ENCODE data around the gene PTDSS2.
"Not testable (repeated sequence)": the region's sequence is repeated elsewhere in the genome, so short reads cannot be mapped to it uniquely, and the experiment has no call there.

Gene PTDSS2

GRCh38 chr11:468493-468892 lies 18.4 kb downstream of the PTDSS2 start:
- no peak for DNase-seq (ENCODE audit: low spot score)

GRCh38 chr11:469026-469683 lies 19.1 kb downstream of the PTDSS2 start:
- DNase-seq (ENCODE audit: low spot score), result not testable (repeated sequence)

GRCh38 chr11:469684-470560 lies 19.8 kb downstream of the PTDSS2 start:
- no peak for DNase-seq (ENCODE audit: low spot score)

- no peak for DNase-seq (ENCODE audit: low spot score)
These were observed 21.5 kb downstream of the PTDSS2 start for GRCh38 chr11:471468-472145.

GRCh38 chr11:472272-472671 lies 22.2 kb downstream of the PTDSS2 start:
- no peak for DNase-seq (ENCODE audit: low spot score)

GRCh38 chr11:472816-473215 lies 22.7 kb downstream of the PTDSS2 start:
- DNase-seq (ENCODE audit: low spot score), result no peak

GRCh38 chr11:473415-473814 lies 23.3 kb downstream of the PTDSS2 start:
- no peak for DNase-seq (ENCODE audit: low spot score)

GRCh38 chr11:473962-474785 lies 24.1 kb downstream of the PTDSS2 start:
- no peak for DNase-seq (ENCODE audit: low spot score)

GRCh38 chr11:474914-475506 lies 24.9 kb downstream of the PTDSS2 start:
- DNase-seq (ENCODE audit: low spot score), result no peak

- no peak for DNase-seq (ENCODE audit: low spot score)
These were observed 25.9 kb downstream of the PTDSS2 start for GRCh38 chr11:475941-476340.

- no peak for DNase-seq (ENCODE audit: low spot score)
These were observed 26.3 kb downstream of the PTDSS2 start for GRCh38 chr11:476416-476815.

- DNase-seq (ENCODE audit: low spot score), result no peak
These were observed 27.1 kb downstream of the PTDSS2 start for GRCh38 chr11:477052-477715.

- no peak for DNase-seq (ENCODE audit: low spot score)
These were observed 29.2 kb downstream of the PTDSS2 start for GRCh38 chr11:479311-479710.

GRCh38 chr11:484616-485015 lies 34.5 kb downstream of the PTDSS2 start:
- no peak for DNase-seq (ENCODE audit: low spot score)

- DNase-seq (ENCODE audit: low spot score), result no peak
These were observed 36.1 kb downstream of the PTDSS2 start for GRCh38 chr11:486189-486588.

- DNase-seq (ENCODE audit: low spot score), result no peak
These were observed 37.5 kb downstream of the PTDSS2 start for GRCh38 chr11:487571-488021.

- no peak for DNase-seq (ENCODE audit: low spot score)
These were observed 38.0 kb downstream of the PTDSS2 start for GRCh38 chr11:488062-488461.

- no peak for DNase-seq (ENCODE audit: low spot score)
These were observed 38.5 kb downstream of the PTDSS2 start for GRCh38 chr11:488579-488978.

GRCh38 chr11:488992-489391 lies 38.9 kb downstream of the PTDSS2 start:
- no peak for DNase-seq (ENCODE audit: low spot score)

GRCh38 chr11:489610-490185 lies 39.6 kb downstream of the PTDSS2 start:
- no peak for DNase-seq (ENCODE audit: low spot score)

Data from CD4-positive, alpha-beta T cell treated with Interleukin-6 at 100 ng/mL for 8 hours (primary cell).